K562 (cell line): ENCODE measurements around the gene VPS13D. TPM values are rescaled to one million over a fixed set of nuclear protein-coding genes. Genes with fewer than 3 reads are reported as not detected.

Experiments used
- ETV5 ChIP-seq: sonication (generic); formaldehyde crosslinking; IDR thresholded peaks from 2 replicates; pipeline ENCODE4 v1.4.0; 2020; ENCODE audit warnings: low read depth, mild to moderate bottlenecking, missing genetic modification reagents
- HDAC1 ChIP-seq, 2 experiments: fragments of 450-650 bp; IDR thresholded peaks; 2 replicates each; pipeline ENCODE4 v1.6.1; 2016 to 2017; ENCODE audit warnings: inconsistent platforms in 1 of 2, mild to moderate bottlenecking in 1 of 2, moderate library complexity in 1 of 2
- HEY1 ChIP-seq: fragments of 250-450 bp; sonication (Bioruptor Pico); IDR thresholded peaks from 2 replicates; pipeline ENCODE4 v1.5.0; 2020; ENCODE audit warnings: mild to moderate bottlenecking, moderate library complexity, borderline replicate concordance
- HIVEP1 ChIP-seq: fragments of 250-450 bp; sonication (Bioruptor Pico); IDR thresholded peaks from 2 replicates; pipeline ENCODE4 v1.4.0; 2020; ENCODE audit warnings: mild to moderate bottlenecking
- HLTF ChIP-seq: fragments of 450-650 bp; IDR thresholded peaks from 2 replicates; pipeline ENCODE4 v1.6.1; 2016
- HSF4 ChIP-seq: fragments of 250-450 bp; sonication (Bioruptor Pico); IDR thresholded peaks from 2 replicates; pipeline ENCODE4 v2.1.2; 2022; ENCODE audit warnings: mild to moderate bottlenecking, moderate library complexity, borderline replicate concordance
- KLF1 ChIP-seq: fragments of 450-650 bp; IDR thresholded peaks from 2 replicates; pipeline ENCODE4 v1.6.1; 2016; ENCODE audit warnings: missing genetic modification characterization, missing compliant biosample characterization
- MEIS2 ChIP-seq: fragments of 450-650 bp; IDR thresholded peaks from 2 replicates; pipeline ENCODE4 v1.6.1; 2014; ENCODE audit warnings: mild to moderate bottlenecking; ENCODE audit not compliant: partially characterized antibody
- NCOA2 ChIP-seq, 2 experiments: fragments of 450-650 bp; IDR thresholded peaks; 2 replicates each; pipeline ENCODE4 v1.6.1; 2018; ENCODE audit warnings: mild to moderate bottlenecking in 2 of 2, moderate library complexity in 1 of 2; ENCODE audit not compliant: partially characterized antibody in 2 of 2
- PCBP1 ChIP-seq: fragments of 200-400 bp; formaldehyde crosslinking; IDR thresholded peaks from 2 replicates; pipeline ENCODE4 v1.6.1; 2018; ENCODE audit warnings: mild to moderate bottlenecking, low read depth, low read length; ENCODE audit not compliant: poor library complexity, severe bottlenecking
- POLR2AphosphoS5 ChIP-seq: IDR thresholded peaks from 2 replicates; pipeline ENCODE4 v1.6.1; 2011; ENCODE audit warnings: mild to moderate bottlenecking, low read depth, low read length, moderate library complexity; ENCODE audit not compliant: control insufficient read depth, insufficient read depth
- SOX6 ChIP-seq: fragments of 450-650 bp; IDR thresholded peaks from 2 replicates; pipeline ENCODE4 v1.6.1; 2014; ENCODE audit warnings: mild to moderate bottlenecking
- STAT5A ChIP-seq: IDR thresholded peaks from 2 replicates; pipeline ENCODE4 v1.6.1; 2012; ENCODE audit warnings: low read length, inconsistent platforms, borderline replicate concordance
- TEAD4 ChIP-seq, 2 experiments: sonication (generic) in 1 of 2; formaldehyde crosslinking in 1 of 2; IDR thresholded peaks; 2 replicates each; pipeline versions ENCODE4 v1.6.1 to v1.8.0; 2012 to 2022; ENCODE audit warnings: borderline replicate concordance in 1 of 2, inconsistent platforms in 1 of 2, low read length in 1 of 2, mild to moderate bottlenecking in 1 of 2, missing genetic modification reagents in 1 of 2
- TRIM28 ChIP-seq: fragments of 450-650 bp; IDR thresholded peaks from 2 replicates; pipeline ENCODE4 v1.6.1; 2017
- U2AF2 ChIP-seq: fragments of 200-400 bp; formaldehyde crosslinking; optimal IDR thresholded peaks from 2 replicates; pipeline ENCODE3; 2017; ENCODE audit warnings: low read depth, mild to moderate bottlenecking, low read length
- YBX1 ChIP-seq: fragments of 450-650 bp; IDR thresholded peaks from 2 replicates; pipeline ENCODE4 v1.7.1; 2016; ENCODE audit warnings: mild to moderate bottlenecking
- ZBTB1 ChIP-seq: sonication (generic); formaldehyde crosslinking; IDR thresholded peaks from 2 replicates; pipeline ENCODE4 v1.8.1; 2023; ENCODE audit warnings: missing genetic modification reagents, low read depth, mild to moderate bottlenecking, borderline replicate concordance
- ZKSCAN3 ChIP-seq: fragments of 250-450 bp; sonication (Bioruptor Pico); IDR thresholded peaks from 2 replicates; pipeline ENCODE4 v1.4.0; 2020
- ZNF121 ChIP-seq: sonication (generic); formaldehyde crosslinking; conservative IDR thresholded peaks from 2 replicates; pipeline ENCODE4 v1.8.0; 2022; ENCODE audit warnings: missing genetic modification reagents
- ZNF263 ChIP-seq: sonication (generic); formaldehyde crosslinking; IDR thresholded peaks from 2 replicates; pipeline ENCODE4 v1.8.0; 2022; ENCODE audit warnings: mild to moderate bottlenecking, missing genetic modification reagents, borderline replicate concordance
- ZNF316 ChIP-seq: fragments of 450-650 bp; IDR thresholded peaks from 2 replicates; pipeline ENCODE4 v1.6.1; 2016
- ZNF507 ChIP-seq: conservative IDR thresholded peaks from 2 replicates; pipeline ENCODE4 v1.6.1; 2017; ENCODE audit warnings: missing genetic modification characterization, missing compliant biosample characterization
- ZNF57 ChIP-seq: fragments of 450-650 bp; formaldehyde crosslinking; IDR thresholded peaks from 2 replicates; pipeline ENCODE4 v1.4.0; 2020; ENCODE audit warnings: mild to moderate bottlenecking, moderate library complexity
- ZNF830 ChIP-seq: fragments of 250-450 bp; sonication (Bioruptor Pico); IDR thresholded peaks from 2 replicates; pipeline ENCODE4 v1.5.0; 2021; ENCODE audit warnings: mild to moderate bottlenecking
- polyA plus RNA-seq, 8 experiments: library from polyadenylated mRNA; depleted of rRNA in 4 of 8; stranded (reverse) in 5 of 8; unstranded in 3 of 8; fragments of >200 nt; fragmentation: Nextera tagmentation in 2 of 8; fragmentation: Illumina TruSeq in 1 of 8; extraction: Ambion mirVana in 2 of 8; extraction: Trizol in 1 of 8; gene quantifications; 2 replicates each; pipeline versions ENCODE4 v1.2.1 to v1.2.3, GENCODE V29; 2011 to 2014; ENCODE audit warnings: inconsistent platforms in 1 of 8, missing spikeins in 1 of 8
- total RNA-seq, 7 experiments: library from RNA; depleted of rRNA in 6 of 7; stranded (reverse); fragments of >200 nt in 6 of 7; fragmentation: Illumina TruSeq in 2 of 7; extraction: Trizol in 2 of 7; gene quantifications; 2 replicates each; pipeline versions ENCODE4 v1.2.1 to v1.2.3, GENCODE V29; 2011 to 2021; ENCODE audit warnings: low replicate concordance in 1 of 7
- TF ChIP-seq, protein P1 (sequence below): fragments of 250-450 bp; sonication (Bioruptor Pico); IDR thresholded peaks from 2 replicates; pipeline ENCODE4 v1.8.0; 2022; ENCODE audit warnings: inconsistent platforms
- TF ChIP-seq, protein P2 (sequence below): sonication (generic); formaldehyde crosslinking; IDR thresholded peaks from 2 replicates; pipeline ENCODE4 v1.8.1; 2023; ENCODE audit warnings: mild to moderate bottlenecking, missing genetic modification reagents

The VPS13D gene
- total and polyA plus RNA-seq, 9 of the 15 experiments (the other 6 are each of a cell fraction or from before 2014, with no cell fraction given), result 6.1 to 51.5 (median 38.5) TPM

DNA sequence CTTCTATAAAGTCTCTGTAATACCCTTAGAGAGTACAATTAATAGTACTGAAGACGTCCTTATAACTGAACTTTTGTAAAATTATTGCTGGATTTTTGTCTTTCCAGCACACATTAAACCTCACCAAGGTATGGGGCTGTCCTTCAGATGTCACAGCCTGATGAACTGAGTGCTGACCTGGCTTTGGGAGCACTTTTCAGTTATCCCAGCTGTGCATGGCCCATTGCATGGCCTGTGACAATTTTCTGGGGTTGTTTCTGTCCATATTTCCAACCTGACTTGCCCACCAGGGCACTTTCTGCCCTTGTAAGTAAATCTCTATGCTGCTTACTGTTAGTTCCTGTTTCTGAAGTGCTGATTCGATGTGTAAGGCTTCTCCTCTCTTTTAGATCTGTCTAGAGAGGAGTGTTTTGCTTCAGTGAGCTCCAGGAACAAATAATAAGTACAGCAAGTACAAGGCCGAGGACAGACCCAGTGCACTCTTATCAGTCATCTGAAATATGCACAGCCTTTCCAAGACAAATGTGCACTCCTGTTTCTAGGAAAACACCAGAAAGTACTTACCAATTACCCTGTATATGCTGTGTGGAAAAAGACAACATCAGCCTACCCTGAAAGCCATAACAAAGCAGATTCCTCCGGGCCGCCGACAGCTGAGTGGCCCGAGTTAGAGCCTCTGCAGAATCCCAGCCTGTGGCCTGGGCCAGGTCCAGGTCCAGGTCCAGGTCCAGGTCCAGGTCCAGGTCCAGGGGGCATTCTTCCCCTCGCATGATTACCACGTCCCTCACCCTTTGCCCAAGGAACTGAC lies 266.5 kb downstream of the VPS13D start (continued):
- TF ChIP-seq, protein P1, sequence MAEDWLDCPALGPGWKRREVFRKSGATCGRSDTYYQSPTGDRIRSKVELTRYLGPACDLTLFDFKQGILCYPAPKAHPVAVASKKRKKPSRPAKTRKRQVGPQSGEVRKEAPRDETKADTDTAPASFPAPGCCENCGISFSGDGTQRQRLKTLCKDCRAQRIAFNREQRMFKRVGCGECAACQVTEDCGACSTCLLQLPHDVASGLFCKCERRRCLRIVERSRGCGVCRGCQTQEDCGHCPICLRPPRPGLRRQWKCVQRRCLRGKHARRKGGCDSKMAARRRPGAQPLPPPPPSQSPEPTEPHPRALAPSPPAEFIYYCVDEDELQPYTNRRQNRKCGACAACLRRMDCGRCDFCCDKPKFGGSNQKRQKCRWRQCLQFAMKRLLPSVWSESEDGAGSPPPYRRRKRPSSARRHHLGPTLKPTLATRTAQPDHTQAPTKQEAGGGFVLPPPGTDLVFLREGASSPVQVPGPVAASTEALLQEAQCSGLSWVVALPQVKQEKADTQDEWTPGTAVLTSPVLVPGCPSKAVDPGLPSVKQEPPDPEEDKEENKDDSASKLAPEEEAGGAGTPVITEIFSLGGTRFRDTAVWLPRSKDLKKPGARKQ (CRISPR knock-in tag), result no peak
- no peak for TF ChIP-seq ZNF263
- TF ChIP-seq SOX6, result peak; percentile 79
- TF ChIP-seq HIVEP1 (CRISPR knock-in tag), result no peak
- TF ChIP-seq TEAD4 (IDR thresholded peaks at IDR 0.05; ENCODE audit: low read length), result peak; percentile 62; the same call in 1 of the 2 replicates
- TF ChIP-seq TEAD4 (CRISPR knock-in tag; IDR thresholded peaks at IDR 0.05; ENCODE audit: borderline replicate concordance), result no peak
- TF ChIP-seq, protein P2, sequence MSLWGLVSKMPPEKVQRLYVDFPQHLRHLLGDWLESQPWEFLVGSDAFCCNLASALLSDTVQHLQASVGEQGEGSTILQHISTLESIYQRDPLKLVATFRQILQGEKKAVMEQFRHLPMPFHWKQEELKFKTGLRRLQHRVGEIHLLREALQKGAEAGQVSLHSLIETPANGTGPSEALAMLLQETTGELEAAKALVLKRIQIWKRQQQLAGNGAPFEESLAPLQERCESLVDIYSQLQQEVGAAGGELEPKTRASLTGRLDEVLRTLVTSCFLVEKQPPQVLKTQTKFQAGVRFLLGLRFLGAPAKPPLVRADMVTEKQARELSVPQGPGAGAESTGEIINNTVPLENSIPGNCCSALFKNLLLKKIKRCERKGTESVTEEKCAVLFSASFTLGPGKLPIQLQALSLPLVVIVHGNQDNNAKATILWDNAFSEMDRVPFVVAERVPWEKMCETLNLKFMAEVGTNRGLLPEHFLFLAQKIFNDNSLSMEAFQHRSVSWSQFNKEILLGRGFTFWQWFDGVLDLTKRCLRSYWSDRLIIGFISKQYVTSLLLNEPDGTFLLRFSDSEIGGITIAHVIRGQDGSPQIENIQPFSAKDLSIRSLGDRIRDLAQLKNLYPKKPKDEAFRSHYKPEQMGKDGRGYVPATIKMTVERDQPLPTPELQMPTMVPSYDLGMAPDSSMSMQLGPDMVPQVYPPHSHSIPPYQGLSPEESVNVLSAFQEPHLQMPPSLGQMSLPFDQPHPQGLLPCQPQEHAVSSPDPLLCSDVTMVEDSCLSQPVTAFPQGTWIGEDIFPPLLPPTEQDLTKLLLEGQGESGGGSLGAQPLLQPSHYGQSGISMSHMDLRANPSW, result no peak
- 0 out of 2 replicates have a peak, but pooled peaks have one; percentile 25 for TF ChIP-seq KLF1 (tag)
- TF ChIP-seq ETV5, result no peak
- TF ChIP-seq MEIS2, result peak; percentile 68
- no peak for TF ChIP-seq HLTF
- TF ChIP-seq YBX1, result no peak
- peak; percentile 9; the same call in 1 of the 2 replicates for TF ChIP-seq TRIM28
- TF ChIP-seq POLR2AphosphoS5, result no peak
- no peak for TF ChIP-seq ZNF57
- no peak for TF ChIP-seq NCOA2 (IDR thresholded peaks at IDR 0.05; ENCODE audit: partially characterized antibody in 2 of 2)
- no peak for TF ChIP-seq U2AF2
- TF ChIP-seq HEY1 (CRISPR knock-in tag), result no peak
- peak; percentile 39; the same call in 1 of the 2 replicates for TF ChIP-seq STAT5A
- no peak for TF ChIP-seq ZBTB1 (CRISPR knock-in tag)
- peak in 1 of 2 experiments; percentile 49; a peak in 2 of 4 replicates for TF ChIP-seq HDAC1 (IDR thresholded peaks at IDR 0.05)
- no peak for TF ChIP-seq PCBP1
- no peak for TF ChIP-seq ZNF830 (CRISPR knock-in tag)
- no peak for TF ChIP-seq ZNF316
- TF ChIP-seq ZNF121 (CRISPR knock-in tag), result no peak
- 0 out of 2 replicates have a peak, but pooled peaks have one; percentile 15 for TF ChIP-seq ZNF507 (tag)
- no peak for TF ChIP-seq ZKSCAN3 (CRISPR knock-in tag)
- no peak for TF ChIP-seq HSF4 (CRISPR knock-in tag)
